ENCODE data around the gene KCNQ1.

KCNQ1 gene

DNA sequence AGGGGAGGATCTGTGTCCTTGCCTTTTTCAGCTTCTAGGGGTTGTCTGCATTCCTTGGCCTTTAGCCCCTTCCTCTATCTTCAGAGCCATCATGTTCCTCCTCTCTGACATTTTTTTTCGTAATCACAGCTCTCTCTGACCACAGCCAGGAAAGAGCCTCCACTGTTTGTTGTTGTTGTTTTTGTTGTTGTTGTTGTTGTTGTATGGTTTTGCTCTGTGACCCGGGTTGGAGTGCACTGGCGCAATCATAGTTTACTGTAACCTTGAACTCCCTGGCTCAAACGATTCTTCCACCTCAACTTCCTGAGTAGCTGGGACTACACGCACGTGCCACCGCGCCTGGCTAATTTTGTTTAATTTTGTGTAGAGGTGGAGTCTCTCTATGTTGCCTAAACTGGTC lies 310.3 kb downstream of the KCNQ1 start:
- DNase-seq (ENCODE audit: low spot score), result no peak
- no peak for FAIRE-seq

DNA sequence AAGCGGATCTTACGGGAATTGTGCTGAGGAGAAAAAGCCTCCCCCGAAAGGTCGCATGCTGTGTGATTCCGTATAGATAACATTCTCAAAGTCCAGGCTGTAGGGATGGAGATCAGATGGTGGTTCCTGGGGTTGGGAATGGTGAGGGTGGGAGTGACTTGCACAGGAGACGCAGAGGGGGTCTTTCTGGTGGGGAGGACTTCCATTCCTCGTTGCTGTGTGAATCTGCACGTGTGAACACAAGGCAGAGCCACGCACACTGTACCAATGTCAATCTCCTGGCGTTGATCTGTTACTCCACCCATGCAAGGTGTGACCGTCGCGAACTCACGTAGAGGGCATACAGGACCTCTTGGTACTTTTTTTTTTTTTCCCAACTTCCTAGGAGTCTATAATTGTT lies 313.9 kb downstream of the KCNQ1 start:
- FAIRE-seq (no peak), DNase-seq (ENCODE audit: low spot score) (no peak)

DNA sequence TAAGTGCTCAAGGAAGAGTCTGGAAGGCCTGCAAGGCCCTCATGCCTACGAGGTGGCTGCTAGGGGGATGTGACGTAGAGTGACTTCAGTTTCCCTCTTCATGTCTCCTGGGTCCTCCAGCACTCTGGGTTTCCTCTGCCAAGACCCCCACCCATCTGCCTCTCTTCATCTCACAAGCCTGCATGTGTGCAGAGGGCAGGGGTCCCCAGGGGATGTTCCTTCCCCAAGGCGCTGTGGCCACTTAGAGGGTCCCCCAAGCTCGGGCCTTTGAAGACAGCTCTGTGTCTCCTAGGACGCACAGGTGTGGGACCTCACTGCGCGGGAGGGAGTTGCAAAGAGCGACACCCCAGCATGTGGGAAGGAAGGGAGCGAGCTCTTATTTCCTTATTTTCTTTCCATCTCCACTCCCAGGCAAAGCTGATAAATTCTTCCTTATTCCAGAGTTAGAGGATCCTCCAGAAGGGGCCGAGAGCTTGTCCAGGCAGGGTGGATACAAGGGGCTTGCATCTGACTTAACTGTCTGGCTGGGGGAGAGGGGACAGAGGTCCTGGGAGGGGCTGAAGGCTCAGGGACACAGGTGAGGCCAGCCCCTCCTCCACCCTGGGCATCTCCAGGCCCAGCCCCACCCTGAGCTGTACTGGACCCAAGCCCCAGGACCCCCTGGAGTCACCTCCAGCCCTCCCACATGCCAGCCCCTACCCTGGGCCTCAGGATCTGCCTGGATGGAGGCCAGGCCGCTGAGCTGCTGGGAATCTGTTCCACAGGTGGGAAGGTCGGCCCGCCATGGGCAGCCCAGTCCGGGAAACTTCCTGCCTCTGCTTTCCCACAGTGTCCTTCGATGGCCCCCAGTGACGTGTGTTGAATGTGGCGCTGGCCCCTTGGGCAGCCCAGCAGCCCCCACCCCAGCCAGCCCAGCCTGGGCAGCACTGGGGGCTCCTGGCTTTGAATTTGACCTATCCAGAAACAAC lies 314.7 kb downstream of the KCNQ1 start:
- DNase-seq (ENCODE audit: low spot score), result no peak
- FAIRE-seq, result no peak

DNA sequence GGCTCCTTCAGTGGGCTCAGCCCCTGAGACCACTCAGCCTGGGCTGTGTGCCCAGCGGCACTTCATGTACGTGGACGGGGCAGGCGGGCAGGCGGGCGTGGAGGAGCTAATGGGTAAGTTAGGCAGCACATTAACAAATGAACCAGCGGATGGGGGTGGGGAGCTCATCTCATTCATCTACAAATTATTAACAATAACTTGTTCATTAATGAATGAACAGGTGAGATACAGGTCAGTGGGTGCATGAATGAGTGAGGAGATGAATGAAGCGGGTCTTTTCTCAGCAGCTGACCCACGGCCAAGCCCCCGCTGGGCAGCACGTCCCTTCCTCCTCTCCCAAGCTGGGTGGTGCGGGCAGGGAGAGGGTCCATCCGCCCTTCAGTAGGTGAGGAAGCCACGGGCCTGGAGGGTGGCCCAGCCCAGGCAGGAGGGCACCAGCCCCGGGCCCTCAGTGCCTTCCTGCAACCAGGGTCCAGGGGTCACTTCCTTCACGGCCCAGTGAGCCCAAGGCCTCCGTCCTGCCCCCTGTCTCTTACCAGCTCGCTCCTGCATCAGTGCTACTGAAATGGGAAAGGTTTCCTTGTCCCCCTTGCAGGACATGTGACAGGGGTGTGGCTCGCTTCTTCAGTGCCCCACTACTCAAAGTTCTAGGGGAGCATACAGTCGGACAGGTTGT lies 315.5 kb downstream of the KCNQ1 start:
- FAIRE-seq (no peak), DNase-seq (ENCODE audit: low spot score) (no peak)

DNA sequence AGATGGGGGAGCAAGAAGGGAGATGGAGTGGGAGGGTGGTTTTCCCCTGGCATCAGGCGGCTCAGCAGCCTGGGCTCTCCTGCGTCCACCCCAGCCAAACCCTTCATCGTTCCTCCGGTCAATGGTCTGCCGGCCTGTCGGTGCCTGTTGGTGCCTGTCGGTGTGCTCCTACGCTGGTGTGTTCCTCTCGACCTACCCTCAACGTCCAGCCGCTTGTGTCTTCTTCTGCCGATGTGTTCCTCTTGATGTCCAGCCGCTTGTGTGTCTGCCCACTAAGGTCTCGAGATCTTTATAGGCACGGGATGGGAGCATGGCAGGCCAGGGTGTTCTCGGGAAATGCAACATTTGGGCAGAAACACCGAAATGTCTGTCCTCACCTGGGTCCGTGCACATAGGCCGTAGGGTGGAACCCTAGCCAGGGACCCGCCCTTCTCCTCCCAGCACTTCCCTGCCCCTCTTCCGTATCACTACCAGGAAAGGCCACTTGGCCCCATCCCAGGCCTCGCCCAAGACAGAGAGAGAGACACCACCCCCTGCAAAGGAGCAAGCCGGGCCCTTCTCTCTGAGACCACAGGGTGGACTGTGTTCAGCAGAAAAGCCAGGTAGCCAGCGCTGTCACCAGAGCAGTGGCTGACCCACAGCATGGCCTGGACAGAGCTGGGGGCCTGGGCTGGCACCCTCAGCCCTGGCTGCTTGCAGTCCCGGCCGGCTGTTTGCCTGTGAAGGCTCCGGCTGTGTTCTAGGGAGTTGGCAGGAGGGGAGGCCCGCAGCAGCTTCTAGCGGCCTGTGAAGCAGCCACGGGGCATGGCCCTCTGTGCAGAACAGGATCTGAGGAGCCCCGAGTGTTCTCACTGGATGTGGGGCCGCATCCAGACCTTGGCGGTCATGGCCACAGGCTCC lies 316.6 kb downstream of the KCNQ1 start:
- FAIRE-seq, result no peak
- DNase-seq (ENCODE audit: low spot score), result no peak

DNA sequence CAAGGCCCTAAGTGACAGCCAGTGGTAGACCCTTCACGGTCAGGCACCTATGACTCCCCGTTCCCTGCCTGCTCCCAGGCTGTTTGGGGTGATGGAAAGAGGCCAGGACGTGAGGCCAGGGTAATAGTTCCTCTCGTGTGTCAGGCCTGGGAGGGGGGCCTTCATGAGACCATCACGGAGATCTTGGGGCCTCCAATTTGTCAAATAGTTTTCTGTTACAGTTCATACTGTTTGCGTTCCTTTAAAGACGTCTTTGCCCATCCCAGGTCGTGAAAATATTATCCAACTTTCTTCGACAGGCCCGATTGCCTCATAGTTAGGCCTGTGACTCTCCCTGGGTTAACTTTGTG lies 317.2 kb downstream of the KCNQ1 start:
- no peak for FAIRE-seq
- no peak for DNase-seq (ENCODE audit: low spot score)

DNA sequence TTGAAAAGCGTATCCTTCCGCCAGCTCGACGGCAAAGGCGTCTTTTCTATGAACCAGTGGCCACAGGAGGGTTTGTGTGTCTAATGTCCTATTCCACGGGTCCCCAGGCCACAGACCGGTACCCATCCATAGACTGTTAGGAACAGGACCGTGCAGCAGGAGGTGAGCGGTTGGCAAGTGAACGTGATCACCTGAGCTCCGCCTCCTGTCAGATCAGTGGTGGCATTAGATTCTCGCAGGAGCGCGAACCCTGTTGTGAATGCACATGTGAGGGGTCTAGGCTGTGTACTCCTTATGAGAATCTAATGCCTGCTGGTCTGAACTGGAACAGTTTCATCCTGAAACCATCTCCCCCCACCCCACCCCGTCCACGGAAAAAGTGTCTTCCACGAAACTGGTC lies 317.6 kb downstream of the KCNQ1 start:
- FAIRE-seq (no peak), DNase-seq (ENCODE audit: low spot score) (no peak)

DNA sequence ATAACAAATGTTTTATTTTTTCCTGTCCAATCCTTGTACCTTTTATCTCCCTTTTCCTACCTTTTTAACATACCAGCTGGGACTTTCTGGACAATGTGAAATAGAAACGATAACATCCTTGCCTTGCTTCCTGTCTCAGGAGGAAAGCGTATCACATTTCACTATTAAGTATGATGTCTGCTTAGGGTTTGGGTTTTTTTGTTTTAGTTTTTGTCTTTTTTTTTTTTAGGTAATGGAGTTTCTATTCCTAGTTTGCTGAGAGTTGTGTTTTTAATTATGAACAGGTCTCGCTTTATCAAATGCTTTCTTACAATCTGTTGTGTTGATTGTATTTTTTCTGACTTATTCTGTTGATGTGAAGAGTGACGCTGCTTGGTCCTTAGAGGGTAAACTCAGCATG lies 319.2 kb downstream of the KCNQ1 start:
- FAIRE-seq, result no peak
- no peak for DNase-seq (ENCODE audit: low spot score)

DNA sequence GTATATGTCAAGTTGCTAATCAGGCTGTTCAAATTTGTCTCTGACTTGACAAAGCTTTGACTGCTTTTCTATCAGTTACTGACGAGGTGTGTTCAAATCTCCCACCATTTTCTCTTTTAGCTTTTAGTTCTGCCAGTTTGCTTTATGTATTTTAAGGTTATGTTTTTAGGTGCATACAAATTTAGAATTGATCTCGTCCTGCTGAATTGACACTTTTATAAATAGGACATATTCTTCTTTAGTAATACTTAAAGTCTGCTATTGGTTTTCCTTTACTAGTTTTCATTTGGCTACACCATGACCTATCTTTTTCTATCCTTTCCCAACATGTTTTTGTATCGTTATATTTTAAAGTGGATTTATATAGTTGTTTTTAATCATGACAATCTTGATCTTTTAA lies 320.7 kb downstream of the KCNQ1 start:
- DNase-seq (ENCODE audit: low spot score), result no peak
- no peak for FAIRE-seq

DNA sequence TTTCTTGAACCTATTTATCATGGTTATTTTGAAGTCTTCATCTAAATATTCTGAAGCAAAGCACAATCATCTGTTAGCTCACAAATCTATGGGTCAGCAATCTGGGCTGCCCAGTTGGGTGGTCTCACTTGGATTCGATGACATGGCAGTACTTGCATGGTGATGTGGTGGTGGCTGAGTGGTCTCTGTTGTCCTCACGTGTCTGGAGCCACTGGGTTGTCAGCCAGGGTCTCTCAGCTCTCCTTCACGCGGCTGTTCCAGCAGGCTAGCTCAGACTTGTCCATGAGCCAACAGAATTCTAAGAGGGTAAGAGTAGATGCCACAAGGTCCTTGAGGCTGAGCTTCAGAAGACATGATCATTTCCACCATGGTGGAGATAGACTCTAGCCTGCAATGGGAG lies 321.4 kb downstream of the KCNQ1 start:
- FAIRE-seq, result no peak

DNA sequence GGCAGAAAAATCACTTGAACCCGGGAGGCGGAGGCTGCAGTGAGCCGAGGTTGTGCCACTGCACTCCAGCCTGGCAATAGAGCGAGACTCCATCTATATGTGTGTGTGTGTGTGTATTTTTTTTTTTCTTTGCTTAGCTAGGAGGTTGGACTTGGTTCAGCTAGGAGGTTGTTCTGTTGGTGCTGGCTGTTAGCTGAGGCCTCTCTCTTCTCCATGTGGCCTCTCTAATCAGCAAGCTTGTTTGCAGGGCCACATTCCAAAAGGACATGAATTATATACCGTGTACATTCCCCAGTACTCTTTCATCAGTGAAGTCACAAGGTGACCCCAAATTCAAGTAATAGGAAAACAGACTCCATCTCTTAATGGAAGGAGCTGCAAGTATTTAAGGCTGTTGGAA lies 322.3 kb downstream of the KCNQ1 start:
- FAIRE-seq (no peak), DNase-seq (ENCODE audit: low spot score) (no peak)

More for the DNA sequence above, 321.4 kb downstream of the KCNQ1 start:
- DNase-seq (ENCODE audit: low spot score), result no peak

DNA sequence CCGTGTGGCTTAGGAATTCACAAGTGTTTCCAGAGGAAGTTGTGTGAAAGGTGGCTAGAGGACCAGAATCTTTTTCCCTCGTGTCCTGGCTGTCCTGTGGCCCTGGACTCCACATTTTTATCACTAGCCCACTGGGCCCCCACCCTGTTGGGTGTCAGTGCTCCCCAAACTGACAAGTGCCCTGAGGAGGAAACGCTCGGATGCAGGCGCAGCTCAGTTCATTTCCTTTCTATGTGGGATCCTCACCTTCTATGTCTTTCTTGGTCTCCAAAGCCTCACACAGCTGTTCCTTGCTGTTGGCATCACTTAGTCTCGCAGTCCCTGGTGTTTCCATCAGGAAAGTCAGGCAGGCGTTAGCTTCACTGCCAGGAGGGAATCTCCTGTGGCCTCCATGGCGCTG lies 323.0 kb downstream of the KCNQ1 start:
- no peak for DNase-seq (ENCODE audit: low spot score)

DNA sequence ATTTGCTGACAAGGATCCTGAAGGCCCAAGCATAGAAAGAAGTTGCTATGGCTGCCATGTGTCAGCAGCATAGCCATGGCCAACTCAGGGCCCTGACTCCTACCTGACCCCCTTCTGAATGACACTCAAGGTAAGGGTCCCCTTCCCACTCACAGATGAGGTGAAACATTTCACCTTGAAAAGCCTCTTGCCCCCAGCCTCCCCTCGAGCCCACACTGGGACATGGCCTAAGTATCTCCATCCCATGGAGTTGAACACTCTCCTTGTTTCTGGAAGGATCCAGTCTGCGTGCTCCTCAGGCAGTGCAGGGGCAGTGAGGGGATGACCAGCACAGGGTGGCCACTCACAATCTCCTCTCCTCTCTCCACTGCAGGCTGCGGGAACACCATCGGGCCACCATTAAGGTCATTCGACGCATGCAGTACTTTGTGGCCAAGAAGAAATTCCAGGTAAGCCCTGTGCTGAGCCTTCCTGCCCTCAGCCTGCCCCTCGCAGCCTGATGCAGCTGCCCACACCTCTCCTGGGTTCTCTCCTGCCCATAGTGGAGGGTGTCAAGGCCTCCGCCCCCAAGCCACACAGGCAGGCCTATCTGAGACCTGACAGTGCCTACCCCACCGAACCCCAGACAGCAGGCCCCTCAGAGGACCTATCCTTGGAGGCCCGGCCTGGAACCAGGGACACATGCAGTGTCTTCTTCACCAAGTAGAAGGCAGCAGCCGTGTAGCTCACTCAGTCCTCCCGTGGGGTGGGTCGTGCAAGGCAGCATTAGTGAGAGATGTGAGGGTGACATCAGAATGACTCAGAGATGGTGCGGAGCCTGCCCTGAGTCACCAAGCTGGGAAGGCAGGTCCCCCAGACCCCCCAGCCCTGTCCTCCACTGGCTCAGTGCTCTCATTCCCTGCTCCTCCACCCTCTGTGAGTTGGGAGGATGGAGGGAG lies 323.9 kb downstream of the KCNQ1 start:
- FAIRE-seq (peak; percentile 79), DNase-seq (ENCODE audit: low spot score) (peak; percentile 77)

More for the DNA sequence above, 323.0 kb downstream of the KCNQ1 start:
- FAIRE-seq, result no peak

DNA sequence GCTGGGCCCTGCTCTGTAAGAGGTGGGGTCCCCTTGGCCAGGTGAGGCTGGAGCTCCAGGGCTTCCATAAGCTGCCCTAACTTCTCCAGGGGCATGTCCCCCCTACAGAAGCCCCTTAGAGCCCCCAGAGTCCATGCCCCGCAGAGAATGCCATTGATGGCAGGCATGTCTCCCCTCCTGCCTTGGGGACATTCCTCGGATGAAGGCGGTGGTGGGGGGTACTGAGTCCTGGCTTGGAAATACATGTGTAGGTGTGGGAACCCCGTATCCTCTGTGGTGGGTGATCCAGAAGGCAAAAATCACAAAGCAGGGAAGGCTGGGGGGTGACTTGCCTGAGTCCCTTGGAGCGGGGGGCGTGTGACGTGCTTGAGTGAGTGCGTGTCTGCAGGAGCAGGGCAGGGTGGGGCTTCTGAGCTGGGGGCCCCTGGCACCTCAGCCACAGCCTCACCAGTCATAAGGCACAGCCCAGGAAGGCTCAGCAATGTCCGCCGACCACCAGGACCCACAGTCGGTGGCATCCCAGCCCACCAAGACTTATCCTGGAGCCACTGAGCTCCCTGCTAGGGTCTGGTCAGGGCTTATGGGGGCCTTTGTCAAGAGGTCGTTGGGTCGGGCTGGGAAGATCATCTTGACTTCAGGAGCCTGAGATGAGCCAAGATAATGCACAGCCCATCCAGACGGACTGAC lies 324.7 kb downstream of the KCNQ1 start:
- DNase-seq (ENCODE audit: low spot score), result no peak
- no peak for FAIRE-seq

DNA sequence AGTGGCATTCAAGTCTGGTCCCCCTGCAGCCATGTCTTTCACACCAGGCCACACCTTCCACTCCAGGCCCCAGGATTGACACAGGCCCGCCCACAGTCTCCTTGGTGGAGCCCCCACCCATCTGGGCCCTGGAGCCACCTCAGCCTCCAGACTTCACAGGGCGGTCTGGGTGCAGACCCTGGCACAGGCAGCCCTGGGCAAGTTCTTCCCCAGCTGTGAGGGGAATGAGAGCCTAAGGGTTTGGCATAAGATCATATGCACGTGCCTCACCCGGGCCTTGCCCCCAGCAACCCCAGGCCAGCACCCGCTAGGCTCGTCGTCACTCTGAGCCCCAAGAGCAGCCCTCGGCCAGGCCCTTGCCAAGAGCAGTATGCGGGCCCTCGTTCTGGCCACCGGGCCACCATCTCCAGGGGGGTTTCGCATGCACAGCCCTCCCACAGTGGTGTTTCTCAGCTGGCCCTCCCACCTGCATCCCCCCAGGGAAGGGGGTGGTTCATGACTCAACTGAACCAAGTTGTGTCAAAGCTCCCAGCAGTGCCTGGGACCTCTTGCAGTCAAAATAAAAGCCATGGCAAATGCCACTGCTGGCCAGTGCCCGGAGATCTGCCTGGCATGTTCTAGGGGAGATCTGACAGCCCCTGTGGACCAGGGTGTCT lies 325.4 kb downstream of the KCNQ1 start:
- no peak for FAIRE-seq
- no peak for DNase-seq (ENCODE audit: low spot score)

DNA sequence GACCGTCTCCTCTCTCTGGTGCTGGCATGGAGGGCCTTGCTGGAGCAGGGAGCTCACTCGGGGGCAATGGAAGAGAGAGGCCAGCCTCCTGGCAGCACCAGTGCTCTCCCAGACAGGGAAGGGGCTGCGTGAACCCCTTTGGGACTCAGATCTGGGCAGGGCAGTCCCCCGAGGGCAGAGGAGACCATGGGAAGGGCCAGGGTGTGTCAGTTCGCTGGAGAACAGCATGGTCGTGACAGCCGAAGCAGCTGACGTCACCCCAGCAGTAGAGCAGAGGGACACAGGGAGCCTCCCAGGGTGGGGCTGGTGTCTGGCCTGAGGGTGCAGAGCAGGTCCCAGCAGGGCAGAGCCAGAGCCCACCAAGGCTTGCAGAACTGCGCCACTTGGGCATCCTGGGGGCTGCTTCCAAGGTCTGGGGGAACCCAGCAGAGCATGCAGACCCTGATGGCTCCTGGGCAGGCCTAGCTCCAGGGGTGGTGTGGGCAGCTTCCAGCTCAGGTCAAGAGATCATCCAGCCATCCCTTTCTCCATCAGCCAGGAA lies 326.0 kb downstream of the KCNQ1 start:
- no peak for FAIRE-seq
- DNase-seq (ENCODE audit: low spot score), result no peak

DNA sequence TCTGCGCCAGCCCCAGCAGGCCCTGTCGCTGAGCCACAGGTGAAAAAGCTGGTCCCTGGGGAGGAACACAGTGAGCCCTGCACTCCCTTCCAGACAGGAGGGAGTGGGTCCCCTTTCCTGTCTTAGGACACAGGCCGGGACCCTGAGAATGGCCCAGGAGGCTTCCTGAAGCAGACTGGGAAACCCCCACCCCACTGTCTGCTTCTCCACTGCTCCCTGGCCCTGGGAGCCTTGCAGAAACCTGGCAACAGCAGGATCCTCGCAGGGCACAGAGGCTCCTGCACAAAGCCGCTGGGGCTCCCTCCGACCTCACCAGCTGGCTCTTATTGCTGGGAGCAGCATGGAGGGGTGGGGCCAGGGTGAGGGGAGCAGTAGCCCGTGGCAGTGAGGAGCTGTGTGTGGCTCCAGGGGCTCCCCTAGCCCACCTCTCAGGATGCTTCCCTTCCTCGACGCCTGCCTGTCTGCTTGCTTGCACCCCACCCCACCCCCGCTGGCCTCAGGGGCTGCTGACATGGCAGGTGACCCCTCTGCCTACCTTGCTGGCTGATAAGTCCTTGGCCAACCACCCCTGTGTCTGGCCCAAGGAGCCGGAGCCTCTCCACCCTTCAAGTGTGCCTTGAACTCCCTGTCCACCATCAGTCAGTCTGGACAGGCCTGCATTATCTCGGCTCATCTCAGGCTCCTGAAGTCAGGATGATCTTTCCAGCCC lies 327.1 kb downstream of the KCNQ1 start:
- FAIRE-seq (no peak), DNase-seq (ENCODE audit: low spot score) (no peak)

DNA sequence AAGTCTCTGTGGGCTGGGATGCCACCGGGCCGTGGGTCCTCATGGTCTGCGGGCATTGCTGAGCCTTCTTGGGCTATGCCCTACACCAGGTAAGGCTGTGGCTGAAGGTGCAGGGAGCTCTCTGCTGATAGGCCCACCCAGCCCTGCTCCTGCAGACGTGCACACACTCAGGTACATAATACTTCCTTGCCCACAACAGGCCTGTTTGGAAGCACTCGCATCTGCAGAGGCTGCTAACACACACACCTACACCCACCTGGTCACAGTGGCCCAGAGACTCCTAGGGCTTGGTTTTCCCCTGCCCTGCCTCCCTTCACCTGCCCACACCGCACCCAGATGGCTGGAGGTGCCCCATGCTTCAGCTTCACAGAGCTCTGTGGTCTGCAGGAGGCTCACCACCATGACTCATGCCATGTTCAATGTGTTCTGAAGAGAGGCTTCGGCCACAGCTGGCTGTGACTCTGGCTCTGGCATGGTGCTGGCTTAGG lies 327.8 kb downstream of the KCNQ1 start:
- FAIRE-seq (no peak), DNase-seq (ENCODE audit: low spot score) (peak; percentile 77)
